ENCODE measurements around the gene IGF2BP2.
"Not testable (repeated sequence)": the region's sequence is repeated elsewhere in the genome, so short reads cannot be mapped to it uniquely, and the experiment has no call there.

IGF2BP2 gene

DNA sequence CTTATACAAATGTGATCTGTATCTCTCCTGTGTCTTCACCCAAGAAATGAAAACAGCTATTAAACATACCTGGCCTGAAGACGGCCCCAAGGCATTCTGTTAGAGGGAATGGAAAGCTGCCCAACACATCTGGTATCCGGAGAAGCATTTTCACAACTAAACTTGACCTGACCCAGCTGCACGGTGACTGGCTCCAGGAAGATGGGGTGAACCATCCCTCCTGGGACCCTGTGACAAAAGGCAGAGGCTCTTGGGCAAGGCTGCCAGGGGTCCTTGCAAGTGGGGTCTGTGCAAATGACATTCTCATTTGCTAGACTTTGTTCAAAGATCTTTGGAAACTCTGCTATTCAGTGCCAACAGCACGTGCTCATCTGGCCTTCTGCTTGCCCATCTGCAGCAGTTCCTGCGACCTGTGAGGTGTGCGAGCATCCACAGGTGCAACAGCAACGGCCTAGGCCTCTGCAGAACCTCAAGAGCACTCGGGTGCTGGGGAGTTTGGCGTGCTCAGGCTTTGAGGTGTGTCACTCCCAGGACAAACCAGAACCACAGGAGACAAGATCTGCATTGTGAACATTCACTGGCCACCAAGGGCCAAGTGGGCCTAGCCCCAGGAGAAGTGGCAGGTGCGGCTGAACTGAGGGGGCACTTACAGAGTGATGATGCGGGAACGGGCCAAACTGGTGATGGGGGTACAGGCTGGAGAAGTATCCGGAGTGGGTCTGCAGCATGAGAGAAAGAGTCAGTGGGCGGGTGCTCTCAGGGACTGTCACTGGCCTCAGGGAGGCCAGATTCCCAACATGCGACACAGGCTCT is 166.9 kb downstream of the IGF2BP2 start:
- no peak for DNase-seq

DNA sequence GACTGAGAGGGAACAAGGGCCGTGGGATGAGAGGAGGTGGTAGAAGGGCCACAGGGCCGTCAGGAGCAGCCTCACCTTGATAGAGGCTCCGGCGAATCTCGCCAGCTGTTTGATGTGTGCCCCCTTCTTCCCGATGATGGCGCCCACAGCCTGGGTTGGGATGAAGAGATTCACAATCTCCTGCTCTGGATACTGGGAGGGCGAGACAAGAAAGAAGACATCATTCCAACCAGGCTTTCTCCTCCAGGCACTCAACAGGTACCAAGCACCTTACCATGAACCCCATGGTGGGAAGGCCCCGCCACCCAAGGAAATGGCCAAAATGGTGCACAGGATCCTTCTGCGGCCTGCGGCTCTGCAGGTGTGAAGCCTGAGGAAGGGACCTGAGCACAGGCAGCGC is 167.6 kb downstream of the IGF2BP2 start:
- no peak for DNase-seq

DNA sequence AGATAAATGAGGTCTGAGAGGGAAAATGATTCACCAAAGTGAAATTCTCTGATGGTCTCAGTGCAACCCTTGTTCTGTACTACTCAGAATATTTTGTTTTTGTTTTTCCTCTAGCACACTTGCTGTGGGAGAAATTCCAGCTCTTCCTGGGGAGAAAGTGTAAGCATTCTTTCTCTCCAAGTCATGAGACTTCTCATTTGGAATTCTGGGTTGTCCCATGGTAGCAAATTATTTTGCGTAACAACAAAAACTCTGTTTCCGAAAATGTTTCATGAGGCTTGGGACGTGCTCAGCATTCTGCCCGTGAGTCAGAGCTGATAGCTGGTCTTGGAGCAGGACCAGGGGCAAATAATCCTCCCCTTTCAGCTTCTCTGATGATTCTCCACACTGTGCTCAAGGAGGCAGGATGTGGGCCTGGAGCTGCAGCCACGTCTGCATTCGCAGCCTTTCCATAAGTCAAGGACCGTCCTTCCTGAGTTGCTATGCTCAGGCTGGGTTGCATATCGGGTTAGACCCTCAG is 168.5 kb downstream of the IGF2BP2 start:
- no peak for DNase-seq

DNA sequence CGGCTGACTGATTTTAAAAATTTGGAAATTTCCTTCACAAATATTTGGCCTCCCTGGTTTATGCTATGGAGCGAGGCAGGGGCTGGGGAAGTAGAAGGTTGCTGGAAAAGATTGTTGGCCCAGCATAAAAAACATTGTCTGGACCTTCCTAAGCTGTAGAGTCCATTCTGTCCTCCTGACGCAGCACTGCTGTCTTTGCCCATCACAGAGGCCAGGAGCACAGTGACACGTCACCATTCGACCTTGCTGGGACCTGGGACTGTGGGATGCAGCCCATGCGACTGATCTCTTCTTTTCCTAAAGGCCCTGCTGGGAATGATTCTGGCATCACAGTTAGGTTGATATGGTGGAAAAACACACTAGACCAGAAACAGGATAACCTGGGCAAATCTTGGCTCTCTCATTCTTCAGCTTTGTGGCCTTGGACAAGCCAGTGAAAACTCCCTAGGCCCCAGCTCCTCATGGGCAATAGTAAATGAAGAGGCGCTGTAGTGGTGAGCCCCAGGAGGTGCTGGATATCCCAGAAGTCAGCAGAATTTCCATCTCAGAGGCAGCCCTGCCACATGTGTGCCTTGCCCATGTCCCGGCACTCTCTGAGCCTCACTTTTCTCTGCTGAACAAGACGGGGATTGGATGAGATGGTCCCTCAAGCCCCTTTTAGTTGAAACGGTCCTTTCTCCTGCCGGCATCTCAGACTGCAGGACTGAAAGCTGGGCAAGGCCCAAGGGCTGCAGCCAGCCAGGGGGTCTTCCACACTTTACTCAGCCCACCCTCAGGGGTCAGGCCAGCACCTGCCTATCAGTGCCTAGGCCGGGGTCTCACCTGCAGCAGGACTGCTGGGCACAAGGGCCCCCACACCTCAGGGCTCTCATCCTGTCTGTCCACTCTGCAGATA is 169.2 kb downstream of the IGF2BP2 start:
- DNase-seq = no peak

DNA sequence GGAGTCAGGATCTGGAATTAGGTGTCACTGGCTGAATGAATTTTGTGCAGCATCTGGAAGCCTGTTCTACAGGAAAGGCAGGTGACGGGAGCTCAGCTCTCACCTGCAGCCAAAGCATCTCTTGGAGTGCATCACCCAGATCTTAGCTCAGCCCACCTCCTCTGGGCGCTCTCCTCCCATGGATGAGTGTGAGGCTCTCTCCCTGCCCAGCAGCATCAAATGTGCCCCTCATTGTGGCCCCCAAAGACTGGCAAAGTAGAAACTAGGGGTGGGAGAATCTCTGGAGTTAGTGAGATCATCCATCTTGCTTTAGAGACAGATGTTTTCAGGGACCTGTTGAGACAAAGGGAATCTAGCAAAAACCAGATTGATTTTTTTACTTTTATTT is 170.1 kb downstream of the IGF2BP2 start:
- DNase-seq = no peak

DNA sequence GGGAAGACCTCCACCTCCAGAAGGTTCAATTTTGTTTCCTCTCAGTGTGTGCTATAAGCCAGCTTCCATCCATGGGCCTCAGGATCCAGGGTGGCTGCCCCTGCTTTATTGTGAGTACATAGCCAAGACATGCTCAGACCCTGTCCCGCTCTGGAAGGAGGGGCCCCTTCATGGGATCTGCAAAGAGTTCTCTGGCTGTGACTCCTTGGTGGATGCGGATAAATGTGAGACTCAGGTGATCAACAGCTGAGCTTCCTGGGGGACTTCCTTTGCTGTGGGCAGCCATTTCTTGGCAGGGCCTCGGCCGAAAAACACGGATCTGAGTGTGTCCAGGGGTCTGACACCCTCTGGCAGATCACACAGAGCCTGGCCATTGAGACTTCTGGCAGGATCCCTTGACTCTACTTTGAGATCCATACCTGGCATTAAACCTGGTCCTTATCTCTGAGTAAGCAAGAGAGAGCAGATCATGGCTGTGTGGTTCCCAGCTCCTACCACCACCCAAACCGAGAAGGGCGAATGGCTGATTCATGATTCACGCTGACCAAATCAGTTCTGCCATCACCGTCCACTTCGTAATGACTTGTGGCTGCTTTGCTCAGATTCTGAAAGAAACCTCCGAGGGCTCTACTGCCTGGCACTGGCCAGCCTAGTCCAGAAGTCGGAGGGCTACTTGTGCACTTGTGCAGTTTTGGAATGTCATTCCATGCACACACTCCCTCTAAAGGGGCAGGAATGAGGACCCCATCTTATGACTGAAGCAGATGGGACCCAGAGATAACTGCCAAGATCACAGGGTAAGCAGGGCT is 170.7 kb downstream of the IGF2BP2 start:
- no peak for DNase-seq

DNA sequence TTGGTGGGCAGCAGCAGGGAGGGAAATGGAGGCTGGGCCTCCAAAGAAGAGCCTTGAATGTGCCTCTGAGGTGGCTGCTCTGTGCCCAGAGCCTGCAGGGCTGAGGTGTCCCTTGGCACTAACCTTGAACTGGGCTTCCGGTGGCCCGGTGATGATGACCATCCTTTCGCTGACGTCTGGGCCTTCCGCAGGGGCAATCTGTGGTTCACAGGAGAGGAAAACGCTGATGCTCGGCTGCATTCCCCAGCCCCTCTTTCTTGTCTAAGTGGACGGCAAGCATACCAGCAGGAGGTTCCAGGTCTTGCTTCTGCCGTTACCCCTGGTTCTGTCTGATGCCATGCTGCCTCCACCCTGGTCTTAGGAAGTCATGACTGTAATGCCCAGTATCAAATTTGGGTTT is 172.9 kb downstream of the IGF2BP2 start:
- no peak for DNase-seq

DNA sequence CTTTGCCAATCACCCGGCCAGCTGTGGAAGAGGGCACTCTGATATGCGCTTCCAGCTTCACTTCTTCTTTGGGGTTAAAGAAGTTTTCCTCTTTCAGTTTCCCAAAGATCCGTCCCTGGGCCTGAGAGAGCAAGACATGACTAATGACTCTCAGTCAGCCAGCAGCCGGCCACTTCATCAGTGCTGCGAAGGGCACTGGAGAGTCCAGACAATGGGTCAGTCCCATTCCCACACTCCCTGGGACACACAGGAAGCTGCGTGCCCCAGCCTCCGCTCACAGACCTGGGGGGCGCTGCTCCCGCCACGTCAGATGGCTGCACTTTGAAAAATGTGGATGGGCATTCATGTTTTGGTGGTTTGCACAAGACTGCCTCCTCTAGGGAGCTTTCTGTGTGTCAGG is 175.4 kb downstream of the IGF2BP2 start:
- DNase-seq = no peak

DNA sequence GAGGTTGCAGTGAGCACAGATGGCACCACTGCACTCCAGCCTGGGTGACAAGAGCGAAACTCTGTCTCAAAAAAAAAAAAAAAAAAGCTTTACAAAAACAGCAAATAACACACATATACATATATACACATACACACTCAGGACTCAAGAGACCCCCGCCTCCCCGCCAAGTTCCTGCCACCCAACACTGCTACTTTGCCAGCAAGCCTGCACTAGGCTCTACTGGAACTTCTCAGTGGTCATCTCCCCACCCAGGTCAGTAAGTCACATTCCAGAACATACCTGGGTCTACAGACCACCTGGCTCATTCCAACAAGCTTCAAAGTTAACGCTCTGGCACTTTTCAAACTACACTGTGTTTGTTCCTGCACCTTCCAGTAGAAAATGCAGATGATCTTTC is 176.4 kb downstream of the IGF2BP2 start:
- no peak for DNase-seq

DNA sequence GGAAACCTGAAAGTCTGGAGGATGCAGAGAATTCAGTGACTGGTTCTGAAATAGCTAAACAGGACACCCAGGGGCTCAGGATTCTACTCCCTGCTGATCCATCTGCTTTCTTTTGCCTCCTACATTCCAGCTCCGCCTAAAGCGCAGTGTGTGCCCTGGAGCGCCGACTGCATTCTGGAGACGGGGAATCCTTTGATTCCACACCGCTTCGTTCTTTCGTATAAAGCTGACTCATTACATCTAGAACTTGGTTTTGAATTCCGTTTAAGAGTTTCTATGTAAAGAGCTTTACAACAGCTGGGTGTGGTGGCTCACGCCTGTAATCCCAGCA is 177.0 kb downstream of the IGF2BP2 start:
- no peak for DNase-seq

DNA sequence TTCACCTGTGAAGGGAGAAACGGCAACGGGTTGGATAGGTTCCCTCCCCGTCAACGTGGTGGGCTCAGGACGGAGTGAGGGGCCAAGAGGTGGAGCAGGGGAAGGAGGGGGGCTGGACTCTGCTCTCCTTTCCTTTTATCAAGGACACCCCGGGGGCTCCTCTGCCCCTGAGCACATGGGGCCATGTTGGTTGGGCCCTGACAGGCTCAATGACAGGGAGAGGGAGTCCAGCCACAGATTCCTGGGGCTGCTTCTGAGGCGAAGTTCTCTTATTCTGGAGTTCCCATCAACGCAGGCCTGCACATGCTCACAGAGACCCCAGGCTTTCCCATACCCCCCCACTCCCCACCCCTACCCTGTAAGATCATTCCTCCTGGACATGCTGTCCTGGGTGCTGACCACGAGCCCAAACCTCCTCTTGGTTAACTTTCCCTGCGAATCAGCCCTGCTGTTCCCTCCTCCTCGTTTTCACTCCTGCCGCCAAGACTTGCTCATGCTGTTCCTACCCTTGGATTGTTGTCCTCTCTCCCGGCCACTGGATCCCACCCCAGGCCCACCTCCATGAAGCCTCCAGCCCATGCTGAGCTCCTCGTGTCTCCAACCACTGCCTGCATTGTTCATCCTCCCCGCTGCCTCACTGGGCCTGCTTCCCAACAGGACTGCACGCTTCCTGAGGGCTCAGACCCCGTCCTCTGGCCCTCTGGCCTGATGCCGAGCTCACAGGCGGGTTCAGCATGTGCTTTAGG is 177.5 kb downstream of the IGF2BP2 start:
- DNase-seq = no peak

DNA sequence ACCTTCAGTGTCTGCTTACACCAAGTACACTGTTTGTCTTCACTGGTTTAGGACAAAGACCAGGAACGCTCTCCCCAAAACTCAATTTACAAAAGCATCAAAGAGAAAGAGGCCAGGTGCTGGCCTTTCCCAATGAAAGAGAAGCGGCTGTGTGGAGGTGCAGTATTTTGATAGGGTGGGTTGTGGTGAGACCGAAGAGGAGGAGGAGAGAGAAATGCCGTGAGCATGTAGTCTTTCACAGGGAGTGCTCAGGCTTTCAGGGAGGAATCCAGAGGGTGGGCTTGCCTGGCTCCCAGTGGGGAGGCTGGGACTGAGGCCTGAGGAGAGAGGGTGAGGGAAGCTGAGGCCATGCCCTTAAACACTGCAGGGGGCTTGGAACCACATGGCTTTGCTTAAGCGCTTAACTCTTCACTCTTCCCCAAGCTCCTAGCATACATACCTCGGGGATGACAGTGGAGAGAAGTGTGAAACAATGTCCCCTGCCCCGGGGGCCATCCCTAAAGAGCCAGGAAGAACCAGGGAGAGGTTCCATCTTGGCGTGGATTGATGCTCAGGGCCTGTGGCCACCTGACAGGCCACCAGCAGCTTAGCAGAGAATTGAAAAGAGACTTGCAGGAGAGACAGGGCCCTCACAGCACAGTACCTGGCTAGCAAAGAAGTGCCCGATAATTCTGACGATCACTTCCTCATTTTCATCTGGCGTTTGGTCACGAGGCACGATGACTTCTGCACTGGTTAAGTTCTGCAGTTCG is 178.3 kb downstream of the IGF2BP2 start:
- DNase-seq = peak; percentile 76

DNA sequence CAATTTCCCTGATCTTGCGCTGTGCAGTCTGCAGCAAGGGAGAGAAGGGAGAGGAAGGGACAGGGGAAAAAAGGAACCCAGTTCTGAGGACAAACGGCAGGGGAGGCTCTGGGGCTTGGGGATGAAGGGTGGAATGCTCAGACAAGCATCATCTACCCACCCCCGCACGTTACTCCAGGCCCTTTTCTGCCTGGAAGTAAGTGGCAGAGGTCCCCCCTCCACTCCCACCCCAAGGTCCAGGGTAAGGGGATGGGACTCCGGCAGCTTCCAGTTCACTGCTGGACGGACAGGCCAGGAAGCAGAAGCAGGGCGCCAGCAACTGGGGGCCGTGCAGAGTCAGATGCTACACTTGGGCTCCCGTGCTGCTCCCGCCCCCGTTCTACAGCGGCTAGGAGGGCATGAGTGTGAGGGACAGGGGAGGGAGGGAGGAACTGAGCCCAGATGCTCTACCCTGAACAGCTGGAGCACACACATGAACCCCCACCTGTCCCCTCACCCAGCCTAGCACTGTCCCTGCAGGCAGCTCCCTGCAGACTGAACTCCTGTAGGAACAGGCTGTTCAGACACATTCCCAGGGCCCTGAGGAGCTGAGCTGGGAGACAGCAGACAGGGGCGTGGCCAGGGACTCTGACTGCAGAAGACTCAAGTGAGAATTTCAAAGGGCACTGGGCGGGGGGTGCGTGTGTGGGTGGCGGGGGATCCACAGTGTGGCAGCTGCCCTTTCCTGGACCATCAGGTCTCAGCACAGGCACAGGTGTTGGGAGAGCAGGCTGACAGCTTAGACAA is 179.1 kb downstream of the IGF2BP2 start:
- peak; percentile 76 for DNase-seq

DNA sequence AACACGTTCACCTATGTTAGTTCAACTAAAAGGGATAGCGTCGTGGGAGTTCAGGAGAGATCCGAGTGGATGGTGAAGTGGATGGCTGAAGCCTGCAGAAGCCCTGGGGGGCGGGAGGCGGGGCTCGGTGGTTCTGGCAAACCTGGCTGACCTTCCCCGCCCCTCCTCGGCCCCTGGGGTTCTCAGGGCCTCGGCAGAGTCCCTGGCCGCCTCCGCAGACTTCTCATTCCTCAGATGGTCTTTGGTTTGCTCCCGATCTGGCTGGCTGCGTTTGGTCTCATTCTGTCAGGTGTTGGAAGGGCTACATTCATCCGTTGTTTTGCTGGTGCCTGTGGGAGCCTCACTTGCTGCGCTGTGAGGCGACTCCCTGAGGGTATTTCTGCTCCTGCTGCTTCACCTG is 179.7 kb downstream of the IGF2BP2 start:
- not testable (repeated sequence) for DNase-seq

DNA sequence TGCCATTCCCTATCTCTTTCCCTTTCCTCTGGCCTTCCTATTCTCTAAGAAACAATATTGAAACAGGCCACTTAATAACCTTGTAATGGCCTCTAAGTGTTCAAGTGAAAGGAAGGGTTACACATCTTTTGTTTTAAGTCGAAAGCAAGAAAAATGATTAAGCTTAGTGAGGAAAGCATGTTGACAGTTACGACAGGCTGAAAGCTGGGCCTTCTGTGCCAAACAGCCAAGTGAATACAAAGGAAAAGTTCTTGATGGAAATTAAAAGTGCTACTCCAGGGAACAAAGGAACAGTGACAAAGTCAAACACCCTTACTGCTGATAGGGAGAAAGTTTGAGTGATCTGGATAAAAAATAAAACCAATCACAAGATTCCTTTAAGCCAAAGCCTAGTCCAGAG is 184.5 kb downstream of the IGF2BP2 start:
- no peak for DNase-seq

DNA sequence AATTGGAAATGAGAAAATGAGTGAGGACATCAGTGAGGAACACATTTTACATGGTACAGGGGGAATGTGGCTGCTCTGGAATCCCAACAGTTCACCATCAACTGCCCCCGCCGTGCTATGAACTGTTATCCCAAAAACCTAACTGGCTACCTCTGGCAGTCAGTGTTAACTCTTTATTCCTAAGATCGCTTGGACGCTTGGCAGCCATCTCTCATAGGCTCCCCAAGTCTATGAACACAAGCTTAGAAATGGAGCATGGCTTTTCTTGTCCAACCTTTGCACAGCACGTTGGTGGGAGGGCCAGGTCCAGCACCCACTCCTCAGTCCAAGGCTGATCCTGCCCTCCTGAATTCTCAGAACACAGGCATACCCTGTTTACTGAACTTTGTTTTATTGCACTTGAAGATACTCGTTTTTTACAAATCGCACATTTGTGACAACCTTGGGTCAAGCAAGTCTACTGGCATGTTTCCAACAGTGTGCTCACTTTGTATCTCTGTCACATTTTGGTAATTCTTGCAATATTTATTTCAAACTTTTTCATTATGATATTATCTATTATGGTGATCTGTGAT is 185.1 kb downstream of the IGF2BP2 start:
- no peak for DNase-seq

DNA sequence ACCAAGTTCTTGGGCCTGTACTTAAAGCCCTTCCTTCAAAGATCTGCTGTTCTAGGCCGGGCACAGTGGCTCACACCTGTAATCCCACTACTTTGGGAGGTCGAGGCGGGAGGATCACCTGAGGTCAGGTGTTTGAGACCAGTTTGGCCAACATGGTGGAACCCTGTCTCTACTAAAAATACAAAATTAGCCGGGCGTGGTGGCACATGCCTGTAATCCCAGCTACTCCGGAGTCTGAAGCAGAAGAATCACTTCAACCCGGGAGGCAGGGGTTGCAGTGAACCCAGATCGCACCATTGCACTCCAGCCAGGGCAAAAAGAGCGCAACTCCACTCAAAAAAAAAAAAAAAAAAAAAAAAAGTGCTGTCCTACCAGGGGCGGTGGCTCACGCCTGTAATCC is 186.2 kb downstream of the IGF2BP2 start:
- not testable (repeated sequence) for DNase-seq

DNA sequence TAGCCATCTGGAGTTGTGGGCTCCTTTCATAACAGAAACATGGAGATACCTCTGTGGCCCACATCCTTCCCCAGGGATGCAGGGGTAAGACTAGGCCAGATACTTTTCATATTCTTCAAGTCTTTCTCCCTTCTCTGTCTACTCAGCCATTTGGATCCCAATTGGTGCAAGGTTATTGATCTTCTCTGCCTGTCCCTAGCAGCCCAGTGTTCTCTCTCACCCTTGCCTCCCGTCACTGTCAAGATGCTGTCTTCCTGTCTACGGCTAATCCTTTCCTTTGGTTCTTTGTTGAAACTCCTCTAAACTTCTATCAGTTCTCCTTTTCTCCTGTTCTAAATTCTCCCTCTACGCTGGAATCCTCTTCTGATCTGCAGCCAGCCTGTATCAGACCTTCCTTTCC is 187.5 kb downstream of the IGF2BP2 start:
- DNase-seq = no peak

DNA sequence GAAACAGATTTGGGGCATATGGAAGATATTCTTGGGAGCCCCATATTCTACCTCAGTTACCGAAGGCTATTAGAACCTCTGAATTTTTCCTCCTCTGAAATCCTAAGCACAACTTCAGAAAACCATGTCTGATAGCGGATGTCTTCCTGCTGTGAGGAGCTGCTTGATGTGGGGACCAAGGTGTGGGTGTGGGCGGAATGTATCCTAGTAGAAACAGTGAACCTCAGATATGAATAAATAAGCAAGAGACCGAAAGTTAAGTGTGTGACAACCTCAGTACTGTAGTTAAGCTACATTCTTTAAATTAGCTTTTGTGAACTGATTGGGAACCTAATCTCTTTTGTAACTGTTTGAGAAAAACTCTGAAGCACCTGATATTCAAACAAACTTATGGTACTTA is 191.8 kb downstream of the IGF2BP2 start:
- DNase-seq = no peak

DNA sequence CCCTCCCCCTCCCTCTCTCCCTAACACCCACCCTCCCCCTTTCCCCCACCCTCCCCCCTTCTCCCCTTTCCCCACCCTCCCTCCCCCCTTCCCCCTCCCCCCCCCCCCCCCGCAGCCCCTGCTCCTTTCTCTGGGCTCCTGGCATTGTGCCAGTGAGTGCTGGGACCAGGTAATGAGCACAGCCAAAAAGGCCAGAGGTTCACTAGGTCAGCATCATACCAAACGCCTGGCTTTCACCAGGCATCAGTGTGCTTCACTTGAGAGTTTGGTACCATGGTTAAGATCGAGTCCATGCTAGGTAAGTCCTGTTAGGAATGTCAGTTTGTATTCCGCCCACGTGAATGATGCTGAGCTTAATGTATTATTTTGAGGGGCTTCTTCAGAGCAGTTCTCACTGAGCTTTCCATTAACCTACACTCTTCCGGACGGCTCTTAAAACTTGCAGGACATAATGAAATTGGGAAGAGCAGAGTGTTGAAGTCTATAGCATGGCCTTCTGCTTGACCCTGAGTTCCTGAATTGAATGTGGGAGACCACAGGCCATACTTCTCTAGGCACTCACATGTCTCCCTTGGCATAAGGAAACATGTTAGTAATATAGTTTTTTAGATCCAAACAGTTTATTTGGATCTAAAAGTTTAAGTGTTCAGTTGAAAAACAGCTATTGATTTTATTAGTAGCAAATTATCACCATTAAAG is 193.2 kb downstream of the IGF2BP2 start:
- no peak for DNase-seq
